Kidney capillary endothelial cell (primary cell): ENCODE results near the gene GINS1.
"Not testable (repeated sequence)": the region's sequence is repeated elsewhere in the genome, so short reads cannot be mapped to it uniquely, and the experiment has no call there.

Source experiments
- DNase-seq: peaks from one replicate; pipeline ENCODE4 v3.0.0-alpha.2; 2018; ENCODE audit warnings: low spot score

GINS1 gene

DNA sequence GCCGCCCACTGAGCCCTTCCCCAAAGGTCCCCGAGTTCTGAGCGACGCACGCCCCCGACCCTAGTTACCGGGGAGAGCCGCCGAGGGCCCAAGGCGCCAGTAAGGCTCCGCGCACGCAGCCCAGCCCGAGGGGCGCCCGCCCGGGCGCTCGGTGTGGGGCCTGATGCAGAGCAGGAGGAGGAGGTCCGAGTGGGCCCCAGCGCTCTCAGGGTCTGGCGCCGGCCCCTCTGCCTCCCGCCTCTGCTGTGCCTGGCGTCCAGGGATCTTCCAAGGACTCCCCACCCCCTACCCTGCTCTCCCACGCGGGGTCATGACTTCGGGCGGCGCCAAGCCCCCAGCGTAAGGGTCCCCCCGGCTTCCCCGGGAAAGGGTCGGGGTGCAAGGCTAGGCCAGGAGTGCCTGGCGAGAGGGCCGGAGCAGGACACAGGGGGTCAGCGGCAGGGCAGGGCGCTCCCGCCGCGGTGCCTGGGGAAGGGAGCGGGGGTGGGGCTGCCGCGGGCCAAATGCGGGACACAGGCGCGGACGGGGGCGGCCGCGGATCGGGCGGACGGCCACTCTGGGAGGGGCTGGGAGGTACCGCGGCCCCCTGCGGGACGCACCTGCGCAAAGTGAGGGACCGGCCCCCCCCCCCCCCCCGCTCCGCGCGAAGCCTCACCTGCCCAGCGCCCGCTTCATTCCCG, 17.5 kb upstream of the GINS1 start:
- DNase-seq: no peak

- peak; percentile 94 for DNase-seq
Observed at GRCh38 chr20:25390538-25391528, 16.6 kb upstream of the GINS1 start, which contains the start of gene ABHD12. Gene ABHD12, minus strand, starts transcription at chr20:25390835. Its CDS starts 132 bp downstream, at chr20:25390703.

GRCh38 chr20:25394276-25394675, 13.2 kb upstream of the GINS1 start:
- no peak for DNase-seq

DNA sequence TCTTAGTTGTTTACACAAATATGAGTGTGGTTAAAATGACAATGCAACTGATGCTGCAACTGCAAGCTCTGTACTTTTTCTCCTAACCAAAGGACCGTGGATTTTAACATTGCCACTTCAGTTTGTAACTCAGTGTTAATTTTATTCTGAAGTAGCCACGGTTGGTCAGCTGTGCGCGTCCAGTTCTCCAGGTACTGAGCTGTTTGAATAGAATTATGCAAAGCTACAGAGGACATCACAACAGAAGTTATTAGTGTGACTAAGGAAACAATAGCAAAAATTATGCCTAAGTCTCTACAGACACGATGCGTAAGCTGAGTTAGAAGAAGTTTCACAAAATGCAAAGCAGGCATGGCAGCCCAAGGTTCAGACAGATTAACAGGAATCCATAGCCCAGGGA, 12.5 kb upstream of the GINS1 start:
- no peak for DNase-seq

- DNase-seq: no peak
Observed at GRCh38 chr20:25397096-25397495, 10.4 kb upstream of the GINS1 start.

DNA sequence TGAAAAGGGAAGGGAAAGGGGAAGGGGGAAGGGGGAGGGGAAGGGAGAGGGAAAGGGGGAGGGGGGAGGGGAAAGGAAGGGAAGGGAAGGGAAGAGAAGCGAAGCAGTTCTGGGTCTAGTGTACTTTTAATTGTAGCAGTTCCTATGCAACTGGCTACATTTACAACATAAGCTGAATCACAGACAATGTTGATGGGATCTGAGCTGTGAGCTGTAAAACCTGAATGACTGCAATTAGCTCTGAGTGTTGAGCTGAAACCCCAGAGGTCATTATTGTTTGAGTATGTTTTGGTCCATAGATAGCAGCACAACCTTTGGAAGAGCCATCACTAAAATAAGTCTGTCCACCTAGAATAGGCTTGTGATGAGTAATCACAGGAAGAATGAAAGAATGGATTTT, 9.7 kb upstream of the GINS1 start:
- DNase-seq: no peak

DNA sequence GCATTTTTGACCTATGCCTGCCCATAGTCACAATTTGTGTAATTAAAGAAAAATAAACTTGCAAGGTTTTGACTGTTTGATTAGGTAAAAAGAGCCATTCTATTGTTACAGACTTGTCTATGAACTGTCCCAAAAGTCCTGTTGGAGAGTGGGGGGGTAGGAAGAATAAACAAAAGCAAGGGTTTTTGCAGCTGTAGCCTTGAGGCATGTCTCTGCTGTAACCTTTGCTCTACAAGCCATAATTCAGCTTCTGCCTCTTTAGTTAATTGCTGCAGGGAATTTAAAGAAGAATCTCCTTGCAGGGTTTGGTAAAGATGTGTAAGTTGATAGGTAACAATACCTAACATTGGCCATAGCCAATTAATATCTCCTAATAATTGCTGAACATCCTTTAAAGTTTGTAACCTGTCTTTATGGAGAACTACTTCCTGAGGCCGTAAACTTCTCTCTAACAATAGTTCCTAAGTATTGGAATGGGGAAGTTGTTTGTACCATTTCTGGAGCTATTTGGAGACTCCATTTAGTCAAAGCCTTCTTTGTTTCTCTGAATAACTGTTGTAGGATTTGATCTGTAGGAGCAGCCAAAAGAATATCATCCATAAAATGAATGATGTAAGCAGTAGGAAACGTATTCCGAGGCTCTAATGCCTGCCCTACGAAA, 9.0 kb upstream of the GINS1 start:
- no peak for DNase-seq

DNA sequence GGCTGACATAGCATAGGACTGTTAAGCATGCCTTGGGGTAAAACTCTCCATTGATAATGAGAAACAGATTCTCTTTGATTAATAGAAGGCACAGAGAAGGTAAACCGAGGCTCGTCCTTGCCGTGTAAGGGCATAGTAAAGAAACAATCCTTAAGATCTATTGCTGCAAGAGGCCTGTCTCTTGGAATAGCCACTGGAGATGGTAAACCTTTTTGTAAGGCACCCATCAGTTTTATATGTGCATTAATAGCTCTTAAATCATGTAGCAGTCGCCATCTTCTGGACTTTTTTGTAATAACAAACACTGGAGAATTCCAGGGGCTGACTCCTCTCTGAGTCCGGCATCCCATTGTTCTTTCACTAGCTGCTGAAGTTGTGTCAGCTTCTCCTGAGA, 8.4 kb upstream of the GINS1 start:
- peak; percentile 81 for DNase-seq

DNA sequence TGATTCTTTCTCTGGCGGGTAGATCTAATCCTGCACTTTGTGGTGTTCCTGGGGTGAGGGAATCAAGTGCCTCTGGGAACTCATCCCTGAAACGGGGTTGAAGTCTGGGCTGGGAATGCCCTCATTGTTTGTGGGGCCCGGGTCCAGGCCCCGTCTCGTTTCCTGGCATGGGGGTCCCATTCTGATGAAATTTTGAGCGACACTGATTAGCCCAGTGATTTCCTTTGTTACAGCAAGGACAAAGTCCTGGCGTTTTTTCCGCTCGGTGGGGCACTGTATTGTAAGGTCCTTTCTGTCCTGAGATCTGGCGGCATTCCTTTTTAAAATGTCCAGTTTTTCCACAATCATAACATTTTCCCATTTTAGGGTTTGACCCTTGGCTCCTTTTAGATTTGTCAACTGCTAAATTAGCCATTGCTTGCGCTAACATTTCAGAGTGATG, 7.2 kb upstream of the GINS1 start:
- not testable (repeated sequence) for DNase-seq

DNA sequence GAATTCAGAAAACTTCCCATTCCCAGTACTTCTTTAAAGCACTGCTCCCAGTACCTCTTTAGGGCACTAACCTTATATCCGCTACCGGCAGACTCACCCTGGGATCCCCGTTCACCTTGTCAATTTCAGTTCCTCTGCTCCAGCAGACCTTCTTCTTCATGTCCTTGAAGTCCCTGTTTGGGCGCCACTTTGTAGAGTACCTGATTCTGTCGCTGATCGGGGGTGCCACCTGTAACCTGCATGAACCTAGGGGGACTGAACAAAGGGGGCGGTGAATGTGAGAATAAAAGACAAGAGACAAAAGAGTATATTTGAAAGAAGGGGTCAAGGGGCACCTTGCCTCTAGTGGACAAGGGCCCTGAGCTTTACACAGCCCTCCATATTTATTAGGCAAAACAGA, 4.9 kb upstream of the GINS1 start:
- DNase-seq: no peak

GRCh38 chr20:25408170-25408547, 686 bp downstream of the GINS1 start:
- DNase-seq: no peak

DNA sequence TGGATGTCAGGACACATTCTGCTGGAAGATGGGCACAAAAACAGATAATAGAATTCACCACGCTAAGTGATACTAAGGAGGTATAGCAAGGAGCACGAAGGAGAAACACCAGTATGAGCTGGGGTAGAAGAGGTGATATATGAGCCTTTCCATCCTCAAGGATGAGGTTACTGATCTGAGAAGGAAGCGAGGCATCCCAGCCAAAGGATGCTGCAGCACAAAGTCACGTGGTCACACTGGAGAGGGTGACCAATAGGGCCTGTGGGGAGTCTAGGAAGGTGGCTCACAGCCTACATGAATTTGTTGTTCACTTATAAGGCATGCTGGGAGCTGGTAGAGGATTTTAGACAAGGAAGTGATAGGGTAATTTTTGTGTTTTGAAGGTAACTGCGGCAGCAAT, 1.4 kb downstream of the GINS1 start:
- DNase-seq: no peak

DNA sequence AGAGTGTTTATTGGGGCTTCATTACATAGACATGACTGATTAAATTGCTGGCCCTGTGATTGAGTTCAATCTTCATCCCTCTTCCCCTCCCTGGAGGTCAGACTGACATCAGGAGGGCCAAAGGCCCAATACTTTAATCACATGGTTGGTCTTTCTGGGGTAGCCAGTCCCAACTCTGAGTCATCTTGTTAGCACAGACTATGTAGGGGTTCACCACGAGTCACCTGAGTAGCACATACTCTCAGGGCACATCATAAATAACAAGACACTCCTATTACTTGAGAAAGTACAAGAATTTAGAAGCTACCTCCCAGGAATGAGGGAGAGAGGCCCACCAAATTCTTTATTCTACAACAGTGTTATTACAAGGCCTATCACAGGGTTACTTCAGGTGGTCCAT, 11.3 kb downstream of the GINS1 start:
- no peak for DNase-seq

DNA sequence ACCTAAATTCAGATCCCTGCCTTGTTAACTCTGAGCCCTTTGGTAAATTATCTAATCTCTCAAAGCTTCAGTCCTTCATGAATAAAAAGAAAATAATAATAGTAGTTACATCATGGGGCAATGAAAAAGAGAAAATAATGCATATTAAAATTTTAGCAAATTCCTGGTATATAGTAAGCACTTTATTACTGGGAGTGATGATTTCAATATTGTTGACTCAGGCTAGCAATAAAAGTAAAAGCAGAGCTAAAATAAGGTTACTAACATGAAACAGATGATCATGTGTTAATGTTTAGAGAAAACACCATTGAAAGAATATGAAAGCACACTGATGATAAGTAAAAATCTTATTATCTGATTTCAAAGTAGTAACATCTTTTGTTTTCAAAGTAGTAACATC, 13.6 kb downstream of the GINS1 start:
- DNase-seq: no peak

DNA sequence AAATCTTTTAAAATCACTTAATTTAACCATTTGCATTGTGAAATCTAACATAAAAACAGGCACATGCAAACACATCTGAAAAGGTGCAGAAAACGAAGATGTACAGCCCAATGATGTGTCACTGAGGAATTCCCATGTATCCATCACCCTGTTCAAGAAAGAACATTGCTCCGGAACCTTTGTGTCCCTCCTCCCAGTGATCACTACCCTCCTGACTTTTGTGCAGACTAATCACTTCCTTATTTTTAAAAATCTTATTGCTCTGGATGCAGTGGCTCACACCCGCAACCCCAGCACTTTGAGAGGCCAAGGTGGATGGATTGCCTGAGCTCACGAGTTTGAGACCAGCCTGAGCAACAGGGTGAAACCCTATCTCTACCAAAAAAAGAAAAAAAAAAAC, 14.6 kb downstream of the GINS1 start:
- DNase-seq: no peak

DNA sequence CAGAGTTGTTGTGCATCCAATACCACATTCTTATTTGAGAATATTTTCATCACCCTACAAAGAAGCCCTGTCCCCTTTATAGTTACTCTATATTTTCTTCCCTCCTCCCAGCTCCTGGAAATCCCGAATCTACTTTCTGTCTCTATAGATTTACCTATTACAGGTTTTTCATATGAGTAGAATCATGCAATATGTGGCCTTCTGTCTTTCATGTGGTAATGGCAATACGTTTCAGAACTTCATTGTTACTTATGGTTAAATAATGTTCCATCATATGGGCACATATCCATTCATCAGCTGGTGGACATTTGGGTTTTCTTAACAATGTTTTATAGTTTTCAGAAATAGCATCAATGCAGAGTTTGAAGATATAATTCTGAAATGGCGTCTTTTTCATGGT, 17.1 kb downstream of the GINS1 start:
- DNase-seq: no peak

- no peak for DNase-seq
Observed at GRCh38 chr20:25437153-25437581, 29.7 kb downstream of the GINS1 start.

GRCh38 chr20:25439328-25439727, 31.9 kb downstream of the GINS1 start:
- no peak for DNase-seq

- DNase-seq: no peak
Observed at GRCh38 chr20:25444556-25444955, 37.1 kb downstream of the GINS1 start.

GRCh38 chr20:25447671-25448070, 40.2 kb downstream of the GINS1 start:
- DNase-seq: no peak

- no peak for DNase-seq
Observed at GRCh38 chr20:25452333-25452732, 44.9 kb downstream of the GINS1 start.

GRCh38 chr20:25453035-25453810, 45.8 kb downstream of the GINS1 start:
- peak; percentile 15 for DNase-seq
